Stimulated activated CD4-positive, alpha-beta T cell treated with anti-CD3 and anti-CD28 coated beads, Interleukin-4, amount 100 ng/mL, for 48 hours (primary cell): Measurements from ENCODE around the gene ZNF366.

ENCODE experiments used
- DNase-seq, 2 donors: peaks; one replicate each; pipeline ENCODE4 v3.0.0-alpha.2; 2020; ENCODE audit warnings: low read depth in 2 of 2

ZNF366 gene

DNA sequence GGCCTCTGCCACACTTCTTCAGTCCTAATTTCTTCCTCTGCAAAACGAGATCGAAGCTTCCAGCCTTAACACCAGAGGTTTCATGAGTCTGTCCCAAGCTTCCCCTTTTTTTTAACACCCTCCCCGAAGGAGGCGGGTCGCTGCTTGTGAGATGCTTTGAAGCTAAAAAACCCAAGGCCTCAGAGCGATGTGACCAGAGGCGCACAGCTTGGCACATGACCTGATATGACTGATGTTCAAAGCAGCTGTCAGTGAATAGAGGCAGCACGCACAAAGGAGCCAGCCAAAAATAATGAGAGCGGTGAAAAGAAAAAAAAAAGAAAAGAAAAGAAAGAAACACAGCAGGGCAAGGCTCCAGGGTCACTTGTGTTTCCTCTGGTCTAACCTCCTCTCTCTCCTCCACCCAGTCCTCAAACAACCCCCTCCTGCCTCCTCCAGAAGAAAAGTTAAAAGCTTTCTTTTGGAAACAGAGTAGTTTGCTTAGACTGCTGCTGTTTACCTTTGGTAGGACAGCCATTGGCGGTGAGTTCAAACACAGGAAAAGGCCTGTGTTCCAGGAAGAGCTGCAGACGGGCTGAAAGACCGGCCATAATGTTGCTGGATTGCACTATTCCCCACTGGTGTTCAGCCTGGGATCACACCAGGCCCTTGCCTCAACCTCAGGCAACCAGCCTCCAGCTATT is 10.9 kb upstream of the ZNF366 start:
- DNase-seq: no peak

DNA sequence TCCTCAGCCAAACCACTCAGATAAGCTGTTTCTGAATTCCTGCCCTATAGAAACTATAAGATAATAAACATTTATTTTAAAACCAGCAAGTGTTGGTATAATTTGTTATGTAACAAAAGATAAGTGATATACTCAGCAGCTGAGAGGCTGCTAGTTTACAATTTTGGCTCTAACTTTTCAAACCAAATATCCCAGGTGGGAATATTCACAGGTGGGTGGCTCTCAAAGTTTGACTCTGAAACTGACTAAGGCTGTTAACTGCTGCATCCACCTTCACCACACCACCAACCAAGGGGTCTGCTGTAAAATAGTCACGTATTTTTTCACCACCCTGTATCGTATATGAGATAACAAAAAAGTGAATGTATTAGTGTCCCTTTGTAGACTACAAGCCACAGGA is 9.7 kb upstream of the ZNF366 start:
- DNase-seq: no peak

DNA sequence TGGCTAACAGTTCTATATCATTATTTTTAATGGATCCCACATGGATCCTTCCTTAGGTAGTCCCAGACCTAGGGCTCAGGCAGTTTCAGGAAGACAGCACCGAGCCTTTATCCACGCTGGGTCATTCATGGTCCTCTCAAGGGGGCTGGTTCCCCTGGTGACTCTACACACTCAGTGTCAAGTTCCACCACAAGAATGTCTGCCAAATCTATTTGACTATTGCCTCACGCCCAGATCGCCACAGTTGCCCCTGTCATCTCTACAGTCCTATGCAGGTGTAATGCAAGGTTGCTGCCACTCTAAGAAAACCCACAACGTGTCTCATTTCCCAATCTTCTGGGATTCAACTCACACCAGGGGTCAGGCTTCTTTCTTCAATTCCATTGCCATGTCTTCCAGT is 8.0 kb upstream of the ZNF366 start:
- no peak for DNase-seq

DNA sequence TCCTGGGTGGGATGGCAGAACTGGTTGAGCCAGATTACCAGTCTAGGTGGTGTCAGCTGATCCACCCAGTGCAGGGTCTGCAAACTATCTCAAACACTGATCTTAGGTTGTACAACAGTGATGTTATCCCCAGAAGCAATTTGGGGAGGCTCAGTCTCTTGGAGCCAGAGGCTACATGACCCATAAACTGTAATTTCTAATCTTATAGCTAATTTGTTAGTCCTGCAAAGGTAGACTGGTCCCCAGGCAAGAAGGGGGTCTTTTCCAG is 5.3 kb upstream of the ZNF366 start:
- DNase-seq: no peak

DNA sequence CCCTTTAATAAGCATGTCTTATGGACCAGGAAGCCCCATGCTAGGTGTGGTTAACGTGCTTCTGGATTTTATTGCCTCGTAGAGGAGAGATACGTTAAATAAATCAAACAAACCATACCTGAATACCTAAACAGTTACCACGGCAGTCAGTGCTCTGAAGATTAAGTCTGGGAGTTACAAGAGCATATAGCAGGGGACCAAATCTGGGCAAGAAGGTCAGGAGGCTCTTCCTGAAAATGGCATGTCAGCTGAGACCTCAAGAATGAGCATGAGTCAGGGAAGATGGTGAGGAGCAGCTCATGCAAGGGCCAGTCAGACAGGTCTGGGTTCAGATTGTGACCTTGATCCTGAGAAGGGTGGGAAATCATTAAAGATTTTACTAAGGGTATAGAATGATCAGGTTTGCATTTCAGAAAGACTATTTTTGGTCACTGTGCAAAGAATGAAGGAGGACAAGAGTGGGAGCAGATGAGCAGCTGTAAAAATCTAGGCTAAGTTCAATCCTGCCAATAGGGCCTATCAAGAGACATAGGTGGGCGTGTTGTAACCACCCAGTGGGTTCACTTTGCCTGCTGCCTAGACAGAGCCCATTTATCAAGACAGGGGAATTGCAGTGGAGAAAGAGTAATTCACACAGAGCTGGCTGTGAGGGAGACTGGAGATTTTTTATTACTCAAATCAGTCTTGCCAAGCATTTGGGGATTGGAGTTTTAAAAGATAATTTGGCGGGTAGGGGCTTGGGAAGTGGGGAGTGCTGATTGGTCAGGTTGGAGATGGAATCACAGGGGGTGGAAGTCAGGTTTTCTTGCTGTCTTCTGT is 4.8 kb upstream of the ZNF366 start:
- no peak for DNase-seq

DNA sequence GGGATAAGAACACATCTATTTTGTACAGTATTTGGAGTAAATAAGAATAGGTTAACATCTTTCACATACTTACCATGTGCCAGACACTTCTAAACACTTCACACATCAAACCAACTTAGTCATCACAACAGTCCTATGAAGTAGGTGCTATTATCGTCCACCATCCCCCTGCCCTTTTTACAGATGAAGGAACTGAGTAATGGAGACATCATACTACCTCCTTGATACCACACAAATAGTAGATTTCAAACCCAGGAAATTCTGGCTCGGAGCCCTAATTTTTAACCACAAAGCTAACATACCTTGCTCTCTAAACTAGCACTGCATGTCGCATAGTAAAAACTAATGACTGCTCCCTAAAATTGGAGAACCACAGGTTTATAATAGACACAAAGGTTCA is 4.2 kb upstream of the ZNF366 start:
- no peak for DNase-seq

DNA sequence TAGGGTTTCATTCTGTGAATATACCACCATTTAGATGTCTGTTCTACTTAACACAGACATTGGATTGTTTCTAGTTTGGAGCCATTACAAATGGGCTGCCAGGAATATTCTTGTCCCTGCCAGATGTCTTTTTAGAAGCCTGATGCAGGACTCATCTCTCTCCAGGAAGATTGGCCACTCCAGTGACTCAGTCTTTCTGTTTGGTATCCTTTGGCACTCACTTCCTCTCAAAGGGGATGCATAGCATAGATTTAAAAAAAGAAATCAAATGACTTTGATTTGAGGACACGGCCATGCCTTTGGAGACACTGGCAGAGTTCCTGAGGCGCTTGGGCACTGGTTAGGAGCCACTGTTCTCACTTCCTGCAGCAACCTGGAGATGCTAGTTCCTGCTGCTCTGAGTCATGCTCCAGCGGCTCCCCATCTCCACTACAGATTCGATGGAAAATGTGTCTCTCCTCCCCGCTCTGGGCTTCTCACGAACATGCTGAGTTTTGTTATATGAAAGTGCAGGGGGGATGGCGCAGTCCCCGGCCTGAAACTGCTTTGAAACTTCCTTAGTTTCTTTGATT is 3.5 kb upstream of the ZNF366 start:
- DNase-seq: peak in 1 of 2 donors; percentile 0

DNA sequence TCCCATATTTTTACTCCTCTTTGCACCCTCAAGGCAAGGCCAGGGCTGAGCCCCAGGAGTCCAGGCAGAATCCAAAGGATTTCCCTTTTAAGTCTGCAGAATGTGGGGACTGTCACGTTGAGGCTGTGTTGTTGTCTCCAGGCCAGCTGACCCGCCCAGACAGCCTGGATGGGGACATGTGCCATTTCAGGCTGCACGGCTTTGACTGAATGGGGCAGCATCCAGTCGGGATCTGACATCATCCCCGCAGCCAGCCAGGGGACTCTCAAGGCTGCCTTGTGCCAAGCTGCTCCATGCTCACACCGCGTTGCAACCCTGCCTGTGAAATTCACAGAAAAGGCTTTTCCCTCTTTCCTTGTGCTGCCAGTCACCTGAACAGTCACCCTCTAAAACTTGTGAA is 2.2 kb upstream of the ZNF366 start:
- DNase-seq: no peak

DNA sequence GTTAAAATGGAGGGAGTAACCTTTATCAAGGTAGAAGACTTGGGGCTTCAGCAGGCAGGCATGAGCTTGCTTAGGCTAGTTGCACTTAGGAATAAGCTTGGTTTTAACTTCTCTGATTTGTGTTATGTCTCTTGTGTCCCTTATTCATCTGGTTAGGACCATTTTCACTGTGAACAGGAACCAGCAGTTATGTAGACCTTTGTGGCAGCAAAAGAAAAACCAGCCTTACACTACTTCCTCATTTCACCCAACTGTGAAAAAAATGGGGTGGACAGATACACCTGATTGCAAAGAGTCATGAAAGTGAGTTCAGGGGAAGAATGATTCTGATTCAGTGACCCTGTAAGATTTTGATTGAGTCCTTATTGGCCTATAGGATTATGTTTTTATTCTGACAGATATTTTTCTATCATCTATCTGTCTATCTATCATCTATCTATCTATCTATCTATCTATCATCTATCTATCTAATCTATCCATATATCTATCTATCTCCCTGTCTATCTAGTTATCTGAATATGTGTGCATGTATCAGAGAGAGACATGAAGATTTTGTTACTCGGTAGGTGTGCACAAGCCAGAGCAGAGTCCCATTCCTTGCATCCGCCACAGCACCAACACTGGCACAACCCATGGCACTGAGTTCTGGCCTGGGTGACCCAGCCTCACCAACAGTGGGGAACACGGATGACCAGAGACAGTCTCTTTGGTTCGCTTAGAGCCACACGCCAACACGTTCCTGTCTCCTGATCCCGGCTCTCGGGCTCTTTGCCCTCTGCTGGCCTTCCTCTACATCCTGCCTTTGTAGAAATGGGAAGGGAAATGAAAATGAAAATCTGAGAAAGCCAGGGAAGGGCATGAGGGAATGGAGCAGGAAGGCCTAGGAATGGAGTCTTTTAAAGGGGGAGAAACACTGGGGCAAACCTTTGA is 1.3 kb upstream of the ZNF366 start:
- DNase-seq: no peak

DNA sequence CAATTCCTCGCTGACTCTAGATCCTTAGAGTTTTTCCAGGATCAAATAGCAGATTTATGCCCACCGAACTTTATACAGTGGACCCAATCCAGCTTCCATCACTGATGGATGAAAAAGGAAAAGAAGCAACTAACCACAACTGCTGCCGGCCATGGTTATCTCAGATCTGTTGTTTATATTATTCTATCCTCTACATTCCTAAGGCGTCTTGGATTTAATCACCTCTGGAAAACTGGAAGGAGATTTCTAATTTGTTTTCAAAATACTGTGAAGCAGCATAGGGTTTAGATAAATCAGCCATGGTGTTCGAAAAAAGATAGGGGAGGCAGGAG is 663 bp upstream of the ZNF366 start:
- DNase-seq: no peak

DNA sequence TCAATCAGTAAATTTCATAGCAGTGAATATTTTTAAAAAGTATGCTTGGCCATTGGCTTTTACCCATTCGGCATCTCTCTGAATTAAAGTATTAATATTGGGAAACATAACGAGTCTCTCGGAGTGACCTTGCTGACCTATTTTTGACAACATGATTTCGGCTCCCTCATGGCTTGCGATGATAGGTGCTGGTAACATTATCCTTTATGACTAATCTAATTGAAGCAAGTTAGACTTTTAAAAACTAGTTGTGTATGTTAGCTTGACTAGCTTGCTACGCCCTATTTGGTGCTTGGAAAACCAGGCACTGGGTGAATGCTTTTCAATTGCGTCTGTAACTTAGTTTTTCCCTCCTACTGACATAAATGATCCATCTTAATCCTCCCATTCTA is 1.1 kb downstream of the ZNF366 start:
- no peak for DNase-seq

DNA sequence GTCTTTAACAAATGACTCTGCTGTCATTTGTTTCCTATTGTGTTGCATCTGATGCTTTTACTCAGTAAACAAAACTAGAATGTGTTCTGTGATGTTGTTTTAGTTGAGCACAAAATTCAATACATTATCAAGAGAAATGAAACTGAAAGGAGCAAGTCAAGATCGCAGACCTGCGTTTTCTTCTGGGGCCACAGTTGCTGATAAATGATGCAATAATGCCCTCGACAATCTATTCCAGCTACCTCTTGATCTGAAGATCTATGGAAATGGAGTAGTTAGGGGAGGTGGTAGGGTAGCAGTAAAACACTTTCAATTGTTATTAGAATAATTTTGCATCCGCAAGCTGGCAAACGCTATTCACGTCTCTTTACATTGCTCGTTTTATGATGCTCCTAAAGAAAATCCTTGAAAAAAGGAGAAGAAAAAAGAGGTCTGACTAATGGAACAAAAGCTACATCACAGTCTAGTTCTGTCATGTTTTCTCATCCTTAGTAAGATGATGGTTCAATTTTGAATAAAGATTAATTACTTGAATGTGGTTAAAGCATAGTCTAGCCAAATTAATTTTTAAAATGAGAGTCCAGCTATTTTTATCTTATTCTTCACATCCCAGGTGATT is 1.6 kb downstream of the ZNF366 start:
- DNase-seq: no peak

DNA sequence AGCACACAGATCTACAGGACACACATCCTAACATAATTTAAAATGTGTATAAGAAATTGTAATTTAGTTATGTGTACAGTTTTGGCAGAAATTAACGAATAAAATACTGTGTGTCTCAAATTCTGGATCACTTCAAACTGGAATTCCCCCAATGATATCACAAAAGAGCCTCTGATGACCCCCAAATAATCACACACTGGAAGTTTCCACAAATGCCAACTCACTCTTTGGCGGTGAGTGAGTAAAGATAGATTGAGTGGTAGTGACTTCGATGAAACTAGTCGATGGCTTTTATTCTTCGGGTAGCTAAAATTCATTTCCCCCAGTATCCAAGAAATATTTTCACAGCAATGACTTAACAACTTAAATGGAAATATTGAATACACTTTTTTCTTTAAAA is 2.2 kb downstream of the ZNF366 start:
- no peak for DNase-seq

DNA sequence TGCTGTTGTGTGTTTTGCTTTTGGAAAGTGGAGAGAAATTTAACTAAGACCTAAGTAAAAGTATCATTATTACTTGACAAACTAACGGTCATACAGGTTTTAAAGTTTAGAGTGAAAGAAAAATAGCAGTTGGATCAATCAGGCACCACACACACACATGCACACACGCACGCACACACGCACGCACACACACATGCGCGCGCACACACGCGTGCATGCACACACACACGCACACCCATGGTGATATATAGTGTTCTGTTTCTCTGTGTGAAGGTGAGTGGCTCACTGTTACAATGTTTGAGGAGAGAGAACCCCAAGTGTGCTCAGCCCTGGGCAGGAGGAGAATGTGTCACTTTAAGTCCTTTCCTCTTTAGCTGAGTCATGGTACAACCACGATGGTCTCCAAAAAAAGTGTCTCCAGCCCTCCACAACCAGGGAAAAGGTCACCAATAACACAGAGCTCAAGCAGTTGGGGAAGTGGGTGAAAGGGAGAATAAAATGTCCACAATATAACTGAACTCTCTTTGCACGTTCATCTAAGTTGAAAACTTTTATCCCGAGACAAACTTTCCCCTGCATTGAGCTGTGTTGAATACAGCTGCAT is 3.2 kb downstream of the ZNF366 start:
- DNase-seq: no peak

DNA sequence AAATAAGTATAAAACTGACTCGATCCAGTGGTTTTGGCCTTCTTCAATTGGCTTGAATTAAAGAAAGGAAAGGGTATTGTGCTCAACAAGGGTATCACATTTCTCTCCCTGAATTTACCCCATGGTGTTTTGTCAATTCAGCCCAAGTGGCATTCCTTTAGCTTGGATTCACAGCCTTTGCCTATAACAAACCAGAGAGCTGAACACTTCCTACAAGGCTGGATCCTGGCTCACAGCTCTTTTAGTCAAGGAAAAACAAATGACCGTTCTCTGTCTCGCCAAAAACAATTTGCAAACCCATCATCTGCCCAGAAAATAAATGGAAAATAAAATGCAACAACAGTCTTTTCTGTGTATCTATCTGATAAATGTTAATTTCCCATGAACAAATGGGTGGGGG is 5.7 kb downstream of the ZNF366 start:
- no peak for DNase-seq

DNA sequence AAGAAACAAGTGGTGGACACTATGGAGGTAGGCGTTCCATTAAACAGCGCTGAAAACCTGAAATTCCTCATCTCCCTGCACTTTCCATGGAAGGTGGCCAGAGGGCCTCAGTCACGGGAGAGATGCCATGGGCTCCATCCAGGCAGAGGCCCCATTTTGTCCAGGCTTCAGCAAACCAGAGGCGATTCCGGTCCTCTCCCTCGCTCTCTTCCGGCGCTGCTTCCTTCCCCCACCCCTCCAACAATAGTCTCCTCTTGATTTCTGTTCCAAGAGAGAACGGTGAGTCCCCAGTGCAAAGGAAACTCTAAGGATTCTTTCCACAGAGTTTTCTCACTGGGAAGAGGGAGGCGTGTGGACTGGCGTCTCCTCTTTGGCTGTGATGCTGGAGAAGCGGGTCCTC is 7.5 kb downstream of the ZNF366 start:
- no peak for DNase-seq

DNA sequence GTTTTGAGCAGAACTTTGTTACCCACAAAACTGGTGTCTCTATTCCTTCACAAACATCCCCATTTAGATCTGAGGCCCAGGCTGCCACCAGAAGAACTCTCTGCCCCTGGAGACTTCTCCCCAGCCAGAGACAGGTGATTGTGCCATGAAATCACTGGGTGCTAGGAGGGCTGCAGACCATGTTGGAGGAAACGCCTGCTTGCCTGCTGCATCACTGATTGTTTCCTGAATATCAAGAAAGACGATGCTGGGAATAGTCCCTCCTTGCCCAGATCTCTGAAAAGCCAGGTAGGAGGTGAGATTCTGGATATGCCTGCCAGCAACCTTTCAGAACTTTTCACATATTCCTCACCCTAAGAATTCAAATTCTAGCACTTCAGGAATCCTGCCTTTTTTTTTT is 8.1 kb downstream of the ZNF366 start:
- DNase-seq: no peak

DNA sequence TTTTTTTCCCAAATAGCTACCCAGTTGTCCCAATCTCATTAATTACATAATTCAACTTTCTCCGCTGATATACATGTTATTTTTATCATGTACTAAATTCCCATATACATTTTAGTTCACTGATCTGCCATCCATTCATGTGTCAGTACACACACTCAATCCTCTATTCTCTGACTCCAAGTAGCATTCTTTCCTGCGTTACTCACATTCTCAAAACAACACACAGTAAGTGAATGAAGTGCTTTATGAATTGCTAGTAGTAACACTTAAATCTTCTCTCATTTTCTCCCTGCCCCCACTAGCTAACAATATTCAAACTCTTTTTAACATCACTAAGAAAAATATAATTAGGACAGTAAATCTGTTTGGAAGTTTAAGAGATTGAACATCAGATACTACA is 8.9 kb downstream of the ZNF366 start:
- DNase-seq: no peak

DNA sequence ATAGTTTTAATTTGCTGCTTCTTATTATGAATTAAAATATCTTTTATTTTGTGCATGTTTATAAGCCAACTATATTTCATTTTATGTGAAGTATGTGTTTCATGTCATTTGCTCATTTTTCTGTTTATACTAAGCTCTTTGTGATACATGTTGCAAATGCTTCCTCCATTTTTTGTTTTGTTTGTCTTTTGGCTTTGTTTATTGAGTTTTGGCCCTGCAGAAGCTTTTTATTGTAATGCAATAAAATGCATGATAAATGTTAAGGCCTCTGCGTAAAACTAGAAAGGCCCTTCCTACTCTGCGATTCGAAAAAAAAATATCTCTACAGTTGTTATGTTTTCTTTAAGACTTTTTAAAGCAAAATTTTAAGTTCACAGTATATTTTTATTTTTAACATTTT is 9.4 kb downstream of the ZNF366 start:
- no peak for DNase-seq

DNA sequence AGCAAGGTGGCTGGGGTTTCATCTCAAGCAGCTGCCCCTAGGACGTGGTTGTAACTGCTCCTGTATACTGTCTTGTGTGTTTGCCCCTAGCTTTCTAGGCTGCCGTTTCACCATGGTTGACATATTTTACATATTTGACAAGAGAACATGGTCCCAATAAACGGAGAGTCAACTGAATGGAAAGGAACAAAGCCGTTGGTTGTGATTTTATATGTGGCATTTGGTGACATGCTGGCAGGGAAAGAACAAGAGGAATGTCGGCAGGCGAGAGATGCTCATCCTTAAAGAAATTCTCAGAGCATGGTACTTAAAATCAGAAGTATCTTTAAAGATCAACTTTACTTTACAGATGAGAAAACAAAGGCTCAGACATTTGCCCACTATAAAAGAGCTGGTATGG is 11.8 kb downstream of the ZNF366 start:
- DNase-seq: no peak

DNA sequence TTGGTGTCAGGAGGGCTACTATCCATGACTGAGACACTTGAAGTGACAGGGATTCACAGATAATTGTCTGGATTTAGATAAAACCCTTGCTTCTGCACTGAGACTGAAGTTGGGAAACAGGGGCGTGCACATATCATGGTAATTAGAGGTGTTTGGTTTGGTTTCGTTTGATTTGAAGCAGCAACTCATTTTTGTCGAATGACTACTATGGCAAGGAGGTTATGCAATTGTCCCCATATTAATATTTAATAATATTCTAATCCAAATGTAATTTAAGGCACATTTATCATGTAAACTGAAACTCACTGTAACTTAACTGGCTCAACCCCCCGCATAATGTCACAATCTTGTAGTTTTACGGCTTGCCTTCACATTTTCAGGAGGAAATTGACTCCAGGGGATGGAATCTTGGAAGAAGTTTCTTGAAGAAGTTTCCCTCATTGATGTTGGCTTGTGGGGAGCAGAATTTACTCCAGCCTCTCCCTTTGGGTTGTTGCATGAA is 12.5 kb downstream of the ZNF366 start:
- no peak for DNase-seq

DNA sequence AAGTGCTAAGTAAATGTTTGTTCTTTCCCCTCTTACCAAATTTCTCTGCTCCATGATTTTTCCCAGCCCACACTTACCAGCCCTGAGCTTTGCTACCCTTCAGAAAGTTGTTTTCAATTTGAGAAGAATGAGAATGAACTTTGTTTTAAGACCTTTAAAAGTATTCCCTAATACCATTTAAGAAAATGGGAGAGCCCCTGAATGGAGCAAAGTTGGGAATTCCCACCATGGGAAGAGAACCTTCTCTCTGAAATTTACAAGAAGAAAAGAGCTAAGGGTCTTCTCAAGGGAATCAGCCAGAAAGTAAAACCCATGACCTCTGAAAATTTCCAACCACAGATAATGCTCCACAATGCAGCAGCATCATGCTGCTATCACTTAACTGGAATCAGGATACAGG is 17.7 kb downstream of the ZNF366 start:
- no peak for DNase-seq
